Sigmoid colon (tissue), 3 donors: Measurements from ENCODE around the gene EGR4.

Experiments used
- POLR2A ChIP-seq, 2 donors: fragments of 450-650 bp; IDR thresholded peaks; one replicate each; pipeline ENCODE4 v1.6.1; 2016; ENCODE audit warnings: antibody characterized with exemption in 2 of 2, mild to moderate bottlenecking in 2 of 2, moderate library complexity in 2 of 2
- TF ChIP-seq, protein P1 (sequence below), 4 experiments: fragments of 450-650 bp in 3 of 4; fragments of 200-600 bp in 1 of 4; IDR thresholded peaks; one replicate each; pipeline ENCODE4 v1.5.1; 2016 to 2019; ENCODE audit warnings: antibody characterized with exemption in 4 of 4, mild to moderate bottlenecking in 3 of 4, moderate library complexity in 2 of 4

DNA sequence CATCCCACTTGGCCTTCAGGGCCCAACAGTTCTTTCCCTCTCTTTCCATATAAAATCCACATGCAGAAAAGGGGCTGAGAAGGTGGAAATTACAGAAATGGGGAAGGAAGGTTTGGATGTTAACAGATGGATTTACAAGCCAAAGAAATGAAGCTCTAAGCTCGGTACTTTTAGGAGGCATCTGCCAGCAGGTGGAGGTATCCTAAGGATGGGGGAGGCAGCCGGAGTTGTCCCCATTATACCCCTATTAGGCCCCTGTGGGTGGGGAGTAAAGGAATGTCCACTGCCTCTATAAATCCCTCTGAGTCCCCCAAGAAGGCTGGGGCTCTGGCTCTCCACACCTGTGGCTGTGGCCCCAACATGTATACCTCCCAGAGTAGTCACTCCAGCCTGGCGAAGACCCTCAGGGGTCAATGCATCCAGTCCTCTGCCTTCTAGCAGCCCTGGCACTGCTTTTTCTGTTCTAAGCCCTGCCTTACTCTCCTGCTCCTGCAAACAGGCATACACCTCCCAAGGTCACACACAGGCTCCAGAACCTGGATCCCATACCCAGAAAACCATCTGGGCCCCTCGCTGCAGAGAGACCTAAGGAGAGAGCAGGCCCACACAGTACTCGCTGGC, 10.3 kb downstream of the EGR4 start:
- TF ChIP-seq, protein P1, sequence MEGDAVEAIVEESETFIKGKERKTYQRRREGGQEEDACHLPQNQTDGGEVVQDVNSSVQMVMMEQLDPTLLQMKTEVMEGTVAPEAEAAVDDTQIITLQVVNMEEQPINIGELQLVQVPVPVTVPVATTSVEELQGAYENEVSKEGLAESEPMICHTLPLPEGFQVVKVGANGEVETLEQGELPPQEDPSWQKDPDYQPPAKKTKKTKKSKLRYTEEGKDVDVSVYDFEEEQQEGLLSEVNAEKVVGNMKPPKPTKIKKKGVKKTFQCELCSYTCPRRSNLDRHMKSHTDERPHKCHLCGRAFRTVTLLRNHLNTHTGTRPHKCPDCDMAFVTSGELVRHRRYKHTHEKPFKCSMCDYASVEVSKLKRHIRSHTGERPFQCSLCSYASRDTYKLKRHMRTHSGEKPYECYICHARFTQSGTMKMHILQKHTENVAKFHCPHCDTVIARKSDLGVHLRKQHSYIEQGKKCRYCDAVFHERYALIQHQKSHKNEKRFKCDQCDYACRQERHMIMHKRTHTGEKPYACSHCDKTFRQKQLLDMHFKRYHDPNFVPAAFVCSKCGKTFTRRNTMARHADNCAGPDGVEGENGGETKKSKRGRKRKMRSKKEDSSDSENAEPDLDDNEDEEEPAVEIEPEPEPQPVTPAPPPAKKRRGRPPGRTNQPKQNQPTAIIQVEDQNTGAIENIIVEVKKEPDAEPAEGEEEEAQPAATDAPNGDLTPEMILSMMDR (IDR thresholded peaks at IDR 0.05), result no peak
- TF ChIP-seq POLR2A (IDR thresholded peaks at IDR 0.05), result no peak
